Camera-type eye (tissue), 1 donor: ENCODE results near the gene POU4F1. TPM values are rescaled to one million over a fixed set of nuclear protein-coding genes. Genes with fewer than 3 reads are reported as not detected.

Experiments
- total RNA-seq: library from RNA; depleted of rRNA; stranded (reverse); fragments of >200 nt; gene quantifications from one replicate; pipeline ENCODE4 v1.2.3, GENCODE V29; 2014

The POU4F1 gene, protein sequence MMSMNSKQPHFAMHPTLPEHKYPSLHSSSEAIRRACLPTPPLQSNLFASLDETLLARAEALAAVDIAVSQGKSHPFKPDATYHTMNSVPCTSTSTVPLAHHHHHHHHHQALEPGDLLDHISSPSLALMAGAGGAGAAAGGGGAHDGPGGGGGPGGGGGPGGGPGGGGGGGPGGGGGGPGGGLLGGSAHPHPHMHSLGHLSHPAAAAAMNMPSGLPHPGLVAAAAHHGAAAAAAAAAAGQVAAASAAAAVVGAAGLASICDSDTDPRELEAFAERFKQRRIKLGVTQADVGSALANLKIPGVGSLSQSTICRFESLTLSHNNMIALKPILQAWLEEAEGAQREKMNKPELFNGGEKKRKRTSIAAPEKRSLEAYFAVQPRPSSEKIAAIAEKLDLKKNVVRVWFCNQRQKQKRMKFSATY
- 8.3 TPM for total RNA-seq

DNA sequence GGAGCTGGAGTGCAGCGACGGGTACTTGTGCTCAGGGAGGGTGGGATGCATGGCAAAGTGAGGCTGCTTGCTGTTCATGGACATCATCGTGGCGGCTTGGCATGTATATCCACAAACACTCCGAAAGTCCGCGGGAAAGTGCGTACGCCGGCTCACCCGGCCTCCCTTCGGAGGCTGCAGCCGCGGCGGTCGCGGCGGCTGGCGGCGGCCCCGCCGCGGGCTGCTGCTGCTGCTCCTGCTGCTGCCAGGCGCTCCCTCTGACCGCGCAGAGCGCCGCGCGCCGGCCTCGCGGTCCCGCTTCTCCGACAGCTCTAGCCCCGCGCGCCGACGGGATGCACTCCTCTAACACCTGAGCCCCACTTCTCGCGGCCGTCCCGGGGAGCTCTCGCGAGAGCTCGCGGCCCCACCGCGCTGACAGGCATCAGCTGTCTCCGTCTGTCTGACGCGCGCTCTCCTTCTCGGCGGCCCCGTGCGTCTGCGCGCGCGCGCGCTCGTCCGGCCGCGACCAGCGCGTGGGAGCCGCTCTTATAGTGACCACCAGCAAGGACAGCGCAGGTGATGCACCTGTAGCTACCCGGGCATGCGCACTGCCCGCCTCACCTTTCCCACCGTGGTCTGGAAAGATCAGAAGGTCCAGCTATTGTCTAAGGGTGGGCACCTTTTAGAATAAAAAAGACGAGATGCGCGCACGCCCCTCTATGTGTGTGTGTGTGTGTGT is at the start of gene POU4F1:
Gene POU4F1 (minus strand): TSS at position 313 of the 718 bp plus-strand sequence. CDS start 226 bp downstream, at position 87.

Other genes starting within 250 kb of the POU4F1 start
- gene OBI1, start 55.6 kb upstream of the POU4F1 start, total RNA-seq, result 28.2 TPM